GM19452 (cell line): ENCODE data around the gene CCL24.
"Not testable (repeated sequence)": the region's sequence is repeated elsewhere in the genome, so short reads cannot be mapped to it uniquely, and the experiment has no call there.

Source experiments
- ATAC-seq: cut with Tn5 transposase; IDR thresholded peaks from one replicate; pipeline ENCODE4 v1.9.1; 2021; ENCODE audit not compliant: unreplicated experiment

Gene CCL24

DNA sequence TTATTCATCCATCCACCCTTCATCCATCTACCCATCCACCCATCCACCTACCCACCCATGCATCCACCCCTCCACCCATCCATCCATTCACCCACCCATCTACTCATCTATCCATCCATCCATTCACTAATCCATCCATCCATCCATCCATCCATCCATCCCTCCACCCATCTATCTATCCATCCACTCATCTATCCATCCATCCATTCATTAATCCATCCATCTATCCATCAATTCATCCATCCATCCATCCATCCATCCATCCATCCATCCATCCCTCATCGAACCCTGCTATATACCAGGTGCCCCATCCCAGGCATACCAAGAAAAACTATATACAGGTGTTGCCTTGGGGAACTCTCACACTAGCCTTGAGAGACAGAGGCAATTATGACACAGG is 7.1 kb upstream of the CCL24 start:
- no peak for ATAC-seq

DNA sequence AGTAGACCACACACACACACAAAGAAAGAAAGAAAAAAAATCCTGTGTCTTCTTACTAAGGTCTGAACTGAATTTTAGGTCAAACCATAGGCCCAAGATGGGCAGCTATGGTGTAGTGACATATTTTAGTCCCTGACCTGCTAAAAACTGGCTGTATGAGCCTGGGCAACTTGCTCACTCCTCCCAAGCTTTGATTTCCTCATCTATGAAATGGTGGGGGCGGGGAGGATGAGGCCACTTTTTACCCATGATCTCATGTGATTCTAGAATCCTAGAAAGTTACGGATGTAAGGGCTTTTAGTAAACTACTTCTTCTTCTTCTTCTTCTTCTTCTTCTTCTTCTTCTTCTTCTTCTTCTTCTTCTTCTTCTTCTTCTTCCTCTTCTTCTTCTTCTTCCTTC is 6.1 kb upstream of the CCL24 start:
- no peak for ATAC-seq

DNA sequence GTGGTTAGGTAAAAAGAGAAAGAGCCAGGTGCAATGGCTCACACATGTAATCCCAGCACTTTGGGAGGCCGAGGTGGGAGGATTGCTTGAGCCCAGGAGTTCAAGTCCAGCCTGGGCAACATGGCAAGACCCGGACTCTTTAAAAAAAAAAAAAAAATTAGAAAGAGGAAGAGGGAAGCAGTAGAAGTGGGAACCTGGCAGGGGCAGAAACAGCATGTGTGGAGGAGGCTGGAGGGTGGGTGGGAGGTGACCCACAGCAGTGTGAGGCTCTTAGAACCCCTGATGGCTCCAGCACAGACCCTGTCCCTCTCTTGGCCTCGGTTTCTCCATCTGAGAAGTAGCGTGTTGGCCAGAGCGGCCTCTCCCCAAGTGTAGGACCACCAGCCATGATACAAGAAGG is 4.9 kb upstream of the CCL24 start:
- ATAC-seq = no peak

DNA sequence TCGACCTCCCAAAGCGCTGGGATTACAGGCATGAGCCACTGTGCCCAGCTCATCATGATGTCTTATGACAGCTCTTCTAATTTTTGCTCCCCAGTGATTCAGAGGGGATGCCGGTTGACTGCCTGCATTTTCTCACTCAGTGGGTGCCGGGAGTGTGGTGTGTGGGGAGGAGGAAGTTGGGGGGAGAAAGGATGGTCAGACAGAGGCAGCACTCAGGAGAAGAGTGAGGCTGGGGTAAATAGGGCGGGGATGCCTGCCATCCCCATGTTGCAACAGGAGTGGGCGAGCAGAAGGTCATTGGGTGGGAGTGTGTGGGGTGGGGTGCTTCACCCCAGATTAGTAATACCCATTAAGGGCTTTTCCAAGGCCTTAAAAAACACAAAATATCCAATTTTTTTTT is 3.5 kb upstream of the CCL24 start:
- ATAC-seq = no peak

DNA sequence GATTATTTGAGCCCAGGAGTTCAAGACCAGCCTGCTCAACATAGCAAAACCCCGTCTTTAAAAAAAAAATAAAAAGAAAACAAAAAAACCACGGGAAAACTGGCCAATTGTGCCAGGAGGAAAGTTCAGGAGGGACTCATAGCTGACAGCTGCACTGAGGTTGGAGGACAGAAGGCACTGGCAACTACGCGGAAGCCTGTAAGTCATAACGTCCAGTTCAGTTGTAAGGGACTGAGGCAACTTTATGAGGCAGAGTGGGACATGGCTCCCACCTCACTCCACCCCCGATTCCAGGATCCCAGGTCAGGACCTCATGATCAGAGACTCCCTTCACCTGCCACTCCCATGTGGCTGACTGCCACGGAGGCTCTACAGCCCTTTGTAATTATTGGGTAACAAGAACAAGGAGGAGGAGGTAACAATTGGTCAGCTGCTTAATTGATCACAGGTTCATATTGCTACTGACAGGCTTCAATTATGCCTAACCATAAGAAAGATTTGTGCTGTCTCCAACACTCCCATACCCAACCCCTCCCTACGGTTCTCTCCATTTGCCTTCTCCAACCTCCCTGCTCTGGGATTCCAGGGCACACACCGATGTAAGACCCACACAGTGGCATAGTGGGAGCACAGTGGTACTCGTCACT is 1.9 kb upstream of the CCL24 start:
- ATAC-seq = no peak

- no peak for ATAC-seq
These were observed 871 bp upstream of the CCL24 start for GRCh38 chr7:75814407-75814947.

GRCh38 chr7:75813084-75813483 is 522 bp downstream of the CCL24 start:
- no peak for ATAC-seq

- no peak for ATAC-seq
These were observed 1.5 kb downstream of the CCL24 start for GRCh38 chr7:75811894-75812678.

DNA sequence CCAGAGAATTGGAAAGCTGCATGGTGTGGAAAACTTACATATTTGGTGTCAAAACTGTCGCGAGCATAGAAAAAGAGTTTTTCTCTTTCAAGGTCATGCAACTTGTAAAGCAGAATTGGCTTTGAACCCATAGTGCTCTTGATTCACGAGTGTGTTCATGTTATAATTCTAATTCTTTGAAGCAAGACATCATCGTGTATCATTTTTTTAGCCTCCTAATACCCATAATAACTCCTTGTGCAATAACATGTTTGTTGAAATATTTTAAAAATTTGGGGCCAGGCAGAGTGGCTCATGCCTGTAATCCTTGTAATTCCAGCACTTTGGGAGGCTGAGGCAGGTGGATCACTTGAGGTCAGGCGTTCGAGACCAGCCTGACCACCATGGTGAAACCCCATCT is 4.2 kb downstream of the CCL24 start:
- no peak for ATAC-seq

GRCh38 chr7:75808106-75808505 is 5.5 kb downstream of the CCL24 start:
- no peak for ATAC-seq

GRCh38 chr7:75807452-75807851 is 6.2 kb downstream of the CCL24 start:
- ATAC-seq = no peak

- ATAC-seq = no peak
These were observed 6.9 kb downstream of the CCL24 start for GRCh38 chr7:75806560-75807307.

DNA sequence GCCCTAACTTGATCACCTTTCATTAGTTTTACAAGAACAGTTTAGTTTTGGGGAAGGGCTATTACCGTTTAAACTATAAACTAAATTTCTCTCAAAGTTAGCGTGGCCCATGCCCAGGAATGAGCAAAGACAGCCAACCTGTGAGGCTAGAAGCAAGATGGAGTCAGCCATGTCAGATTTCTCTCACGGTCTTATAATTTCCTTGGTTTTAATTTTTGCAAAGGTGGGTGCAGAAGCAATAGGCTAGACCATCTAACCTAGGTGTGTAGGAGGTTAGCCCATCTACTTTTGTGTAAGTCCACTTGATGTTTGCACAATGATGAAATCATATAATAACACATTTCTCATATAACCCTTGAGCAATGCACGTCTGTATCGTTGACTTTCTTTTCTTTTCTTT is 8.9 kb downstream of the CCL24 start:
- no peak for ATAC-seq

DNA sequence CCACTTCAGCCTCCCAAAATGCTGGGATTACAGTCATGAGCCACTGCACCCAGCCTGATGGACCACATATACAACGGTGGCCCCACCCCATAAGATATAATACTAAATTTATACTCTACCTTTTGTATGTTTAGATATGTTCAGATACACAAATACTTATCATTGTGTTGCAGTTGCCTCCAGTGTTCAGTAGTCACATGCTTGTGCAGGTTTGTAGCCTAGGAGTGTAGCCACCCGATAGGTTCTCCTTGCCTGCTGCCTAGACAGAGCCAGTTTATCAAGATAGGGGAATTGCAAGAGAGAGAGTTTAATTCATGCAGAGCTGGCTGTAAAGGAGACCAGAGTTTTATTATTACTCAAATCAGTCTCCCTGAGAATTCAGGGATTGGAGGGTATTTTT is 9.6 kb downstream of the CCL24 start:
- no peak for ATAC-seq

GRCh38 chr7:75802552-75802821 is 11.1 kb downstream of the CCL24 start:
- no peak for ATAC-seq

GRCh38 chr7:75798770-75799169 is 14.8 kb downstream of the CCL24 start:
- no peak for ATAC-seq

DNA sequence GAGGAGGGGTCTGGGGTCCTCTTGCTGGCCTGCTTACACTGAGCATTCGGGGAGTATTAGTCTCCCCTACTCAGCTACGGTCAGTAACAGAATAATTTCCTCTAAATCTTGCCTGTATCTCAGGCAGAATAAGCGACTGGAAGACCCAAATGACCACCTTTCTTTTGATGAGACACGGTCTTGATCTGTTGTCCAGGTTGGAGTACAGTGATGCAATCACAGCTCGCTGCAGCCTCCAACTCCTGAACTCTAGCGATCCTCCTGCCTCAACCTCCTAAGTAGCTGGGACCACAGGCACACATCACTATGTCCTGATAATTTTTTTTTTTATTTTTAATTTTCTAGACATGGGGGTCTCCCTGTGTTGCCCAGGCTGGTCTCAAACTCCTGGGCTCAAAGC is 17.2 kb downstream of the CCL24 start:
- ATAC-seq = no peak

DNA sequence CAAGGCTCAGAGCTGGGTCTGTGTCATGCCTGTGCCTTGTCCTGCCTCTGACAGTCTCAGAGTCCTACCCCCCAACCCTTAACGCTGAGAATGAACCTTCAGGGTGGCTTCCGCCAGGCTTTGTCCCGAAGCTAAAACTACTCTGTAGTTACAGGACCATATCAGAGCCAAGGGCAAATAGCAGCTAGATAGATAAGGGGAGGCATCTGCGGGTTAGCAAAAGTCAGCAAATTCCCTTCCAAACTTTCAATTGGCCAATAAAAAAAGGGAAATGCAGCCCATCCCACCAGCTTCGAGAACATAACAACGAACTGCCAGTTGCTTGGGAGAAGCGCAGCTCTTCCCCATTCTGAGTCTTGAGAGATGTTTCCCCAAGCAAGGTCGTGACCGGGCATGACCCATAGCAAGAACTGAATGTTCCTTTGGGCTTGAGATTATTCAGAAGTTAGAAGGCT is 17.7 kb downstream of the CCL24 start:
- no peak for ATAC-seq

GRCh38 chr7:75793676-75794075 is 19.9 kb downstream of the CCL24 start:
- ATAC-seq = no peak

GRCh38 chr7:75792567-75792966 is 21.0 kb downstream of the CCL24 start:
- not testable (repeated sequence) for ATAC-seq

DNA sequence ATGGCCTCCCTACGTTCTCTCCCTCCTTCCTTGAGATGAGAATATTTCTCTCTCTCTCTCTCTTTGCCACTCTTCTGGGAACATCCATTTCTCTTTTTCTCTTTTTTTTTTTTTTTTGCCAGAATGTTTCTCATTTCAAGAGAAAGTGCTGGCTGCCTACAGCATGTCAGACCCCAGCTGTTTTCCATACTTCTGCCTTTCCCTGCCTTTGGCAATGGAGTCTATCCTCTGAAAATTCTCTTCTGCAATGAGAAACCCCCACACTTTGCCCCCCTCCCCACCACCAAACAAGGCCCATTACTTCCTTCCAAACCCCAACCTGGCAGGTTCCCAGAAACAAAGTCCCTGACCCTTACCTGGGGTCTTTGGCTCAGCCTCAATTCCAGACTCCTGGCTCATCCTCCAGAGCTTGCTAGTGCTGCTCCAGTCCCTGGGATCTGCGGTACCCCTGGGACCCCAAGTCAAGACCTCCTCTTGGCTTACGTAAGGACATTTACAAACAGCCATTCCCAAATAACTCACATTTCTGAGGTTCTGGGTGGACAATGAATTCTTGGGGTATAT is 24.2 kb downstream of the CCL24 start:
- no peak for ATAC-seq
